ENCODE data around the gene RCAN1.

DNA sequence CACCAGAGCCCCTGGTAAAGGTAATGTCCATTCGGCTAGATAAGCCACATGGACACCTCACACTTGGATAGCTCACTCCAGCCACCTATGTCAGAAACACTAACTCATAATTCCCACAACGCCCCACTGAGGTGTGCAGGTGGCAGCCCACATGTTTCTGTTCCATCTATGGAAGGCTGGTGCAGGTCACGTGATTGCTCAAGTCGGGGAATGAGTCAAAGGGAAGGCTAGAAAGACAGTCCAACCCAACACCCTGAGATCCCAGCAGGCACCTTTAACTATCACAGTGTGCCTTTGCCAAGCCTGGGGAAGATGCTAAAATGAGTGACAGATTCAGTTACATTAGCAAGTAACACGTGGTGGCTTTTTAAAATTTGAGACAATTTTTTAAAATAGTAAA lies 57.7 kb downstream of the RCAN1 start:
- TF ChIP-seq, protein P1, sequence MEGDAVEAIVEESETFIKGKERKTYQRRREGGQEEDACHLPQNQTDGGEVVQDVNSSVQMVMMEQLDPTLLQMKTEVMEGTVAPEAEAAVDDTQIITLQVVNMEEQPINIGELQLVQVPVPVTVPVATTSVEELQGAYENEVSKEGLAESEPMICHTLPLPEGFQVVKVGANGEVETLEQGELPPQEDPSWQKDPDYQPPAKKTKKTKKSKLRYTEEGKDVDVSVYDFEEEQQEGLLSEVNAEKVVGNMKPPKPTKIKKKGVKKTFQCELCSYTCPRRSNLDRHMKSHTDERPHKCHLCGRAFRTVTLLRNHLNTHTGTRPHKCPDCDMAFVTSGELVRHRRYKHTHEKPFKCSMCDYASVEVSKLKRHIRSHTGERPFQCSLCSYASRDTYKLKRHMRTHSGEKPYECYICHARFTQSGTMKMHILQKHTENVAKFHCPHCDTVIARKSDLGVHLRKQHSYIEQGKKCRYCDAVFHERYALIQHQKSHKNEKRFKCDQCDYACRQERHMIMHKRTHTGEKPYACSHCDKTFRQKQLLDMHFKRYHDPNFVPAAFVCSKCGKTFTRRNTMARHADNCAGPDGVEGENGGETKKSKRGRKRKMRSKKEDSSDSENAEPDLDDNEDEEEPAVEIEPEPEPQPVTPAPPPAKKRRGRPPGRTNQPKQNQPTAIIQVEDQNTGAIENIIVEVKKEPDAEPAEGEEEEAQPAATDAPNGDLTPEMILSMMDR (IDR thresholded peaks at IDR 0.05), result no peak
- TF ChIP-seq POLR2A (IDR thresholded peaks at IDR 0.05) (no peak), EP300 (IDR thresholded peaks at IDR 0.05) (no peak)
